Osteoblast (primary cell): ENCODE measurements around the gene KIF26B. TPM values are rescaled to one million over a fixed set of nuclear protein-coding genes. Genes with fewer than 3 reads are reported as not detected.
"Not testable (repeated sequence)": the region's sequence is repeated elsewhere in the genome, so short reads cannot be mapped to it uniquely, and the experiment has no call there.

Source experiments
- DNase-seq: peaks from one replicate; pipeline ENCODE4 v3.0.0; 2011; ENCODE audit warnings: low spot score, mixed read lengths; ENCODE audit not compliant: insufficient read length; ENCODE audit errors: missing footprints
- H2AFZ ChIP-seq: 2 replicates; pipeline ENCODE4 v1.6.0; 2011; ENCODE audit warnings: mild to moderate bottlenecking, low read length
- H3K27ac ChIP-seq: 2 replicates; pipeline ENCODE4 v1.5.1; 2011; ENCODE audit warnings: mild to moderate bottlenecking, low read depth, low read length, moderate library complexity
- H3K27me3 ChIP-seq: 2 replicates; pipeline ENCODE4 v1.6.0; 2012; ENCODE audit warnings: mild to moderate bottlenecking, control low read depth, inconsistent platforms, low read length, moderate library complexity; ENCODE audit not compliant: insufficient read depth
- H3K36me3 ChIP-seq: 2 replicates; pipeline ENCODE4 v1.5.1; 2011; ENCODE audit warnings: mild to moderate bottlenecking, low read length, control low read depth, moderate library complexity; ENCODE audit not compliant: insufficient read depth
- H3K4me1 ChIP-seq: 2 replicates; pipeline ENCODE4 v1.5.1; 2011; ENCODE audit warnings: mild to moderate bottlenecking, low read length, control low read depth, moderate library complexity; ENCODE audit not compliant: insufficient read depth
- H3K4me2 ChIP-seq: 2 replicates; pipeline ENCODE4 v1.6.0; 2011; ENCODE audit warnings: mild to moderate bottlenecking, low read length; ENCODE audit not compliant: insufficient read depth
- H3K4me3 ChIP-seq: fragments of 200-600 bp; sonication (generic); 3 replicates; pipeline ENCODE4 v1.5.1; 2012; ENCODE audit warnings: mild to moderate bottlenecking, low read length, inconsistent platforms; ENCODE audit not compliant: insufficient read depth
- H3K79me2 ChIP-seq: 2 replicates; pipeline ENCODE4 v1.6.0; 2012; ENCODE audit warnings: mild to moderate bottlenecking, low read length, control low read depth, inconsistent platforms; ENCODE audit not compliant: insufficient read depth
- H3K9me3 ChIP-seq: 2 replicates; pipeline ENCODE4 v1.5.1; 2011; ENCODE audit warnings: low read depth, low read length, control low read depth
- H4K20me1 ChIP-seq: 2 replicates; pipeline ENCODE4 v1.6.0; 2012; ENCODE audit warnings: mild to moderate bottlenecking, low read length, control low read depth; ENCODE audit not compliant: insufficient read depth
- CTCF ChIP-seq: IDR thresholded peaks from 2 replicates; pipeline ENCODE4 v1.5.1; 2011; ENCODE audit warnings: mild to moderate bottlenecking, low read depth, low read length, moderate library complexity; ENCODE audit errors: extremely low read depth
- total RNA-seq: library from RNA; depleted of rRNA; stranded (reverse); fragments of >200 nt; gene quantifications from 2 replicates; pipeline ENCODE4 v1.2.3, GENCODE V29; 2012

The KIF26B gene
- total RNA-seq, 1 donor = 22.1 TPM

DNA sequence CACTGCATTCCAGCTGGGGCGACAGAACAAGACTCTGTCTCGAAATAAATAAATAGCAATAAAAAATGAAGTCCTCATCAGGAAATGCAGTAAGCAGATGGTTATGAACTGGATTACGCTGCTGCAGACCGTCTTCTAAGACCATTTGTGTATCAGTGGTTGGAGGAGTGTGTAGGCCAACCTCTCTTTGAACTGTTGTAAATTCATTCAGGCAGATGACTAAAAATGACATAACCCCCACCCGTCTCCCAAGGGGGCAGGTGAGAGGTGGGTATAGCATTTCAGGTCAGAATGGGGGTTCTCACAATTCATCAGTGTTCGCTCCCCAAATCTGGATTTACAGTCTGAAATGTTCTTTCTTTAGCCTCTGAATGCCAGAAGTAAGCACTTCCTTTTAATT is 177.3 kb downstream of the KIF26B start:
- Histone ChIP-seq H3K4me1 (no peaks in the 10 kb centered on the region), H3K9me3 (no peaks in the 10 kb centered on the region), H3K36me3 (no peaks in the 10 kb centered on the region), H3K27ac (no peak overlapping the region), H4K20me1 (no peaks in the 10 kb centered on the region), H3K4me3 (no peak overlapping the region), H2AFZ (no peak overlapping the region), H3K27me3 (no peaks in the 10 kb centered on the region), H3K4me2 (no peak overlapping the region), H3K79me2 (no peaks in the 10 kb centered on the region)
- TF ChIP-seq CTCF = no peak
- no peak for DNase-seq

GRCh38 chr1:245332513-245332912 is 177.7 kb downstream of the KIF26B start:
- Histone ChIP-seq H4K20me1 (no peaks in the 10 kb centered on the region), H3K36me3 (no peaks in the 10 kb centered on the region), H3K4me1 (no peaks in the 10 kb centered on the region), H2AFZ (no peak overlapping the region), H3K9me3 (no peaks in the 10 kb centered on the region), H3K4me3 (no peak overlapping the region), H3K27me3 (no peaks in the 10 kb centered on the region), H3K27ac (no peak overlapping the region), H3K79me2 (no peaks in the 10 kb centered on the region), H3K4me2 (no peak overlapping the region)
- no peak for TF ChIP-seq CTCF
- no peak for DNase-seq

DNA sequence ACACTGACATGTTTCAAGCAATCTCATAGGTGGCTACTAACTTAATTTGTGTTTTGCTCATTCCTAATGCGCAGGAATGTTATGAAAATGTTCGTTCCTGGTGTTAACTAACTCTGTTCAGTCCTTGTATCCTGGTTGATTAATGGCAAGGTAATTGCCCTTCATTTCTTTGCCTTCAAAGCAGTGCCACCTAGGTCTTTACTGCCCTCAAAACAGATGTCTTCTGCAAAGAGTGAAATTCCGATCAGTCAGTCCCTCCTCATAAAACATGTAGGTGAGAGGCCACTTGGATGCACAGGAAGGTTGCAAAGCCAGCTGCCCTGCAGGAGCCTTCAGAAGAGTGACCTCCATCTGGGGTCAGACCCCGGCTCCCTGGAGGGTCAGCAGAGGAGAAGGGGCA is 179.4 kb downstream of the KIF26B start:
- H4K20me1 ChIP-seq = no peaks in the 10 kb centered on the region
- no peaks in the 10 kb centered on the region for H3K4me1 ChIP-seq
- H3K4me3 ChIP-seq = no peak overlapping the region
- H3K27me3 ChIP-seq = no peaks in the 10 kb centered on the region
- no peak overlapping the region for H3K27ac ChIP-seq
- no peak overlapping the region for H2AFZ ChIP-seq
- no peaks in the 10 kb centered on the region for H3K36me3 ChIP-seq
- DNase-seq = no peak
- no peak overlapping the region for H3K4me2 ChIP-seq
- no peak for TF ChIP-seq CTCF
- H3K9me3 ChIP-seq = no peaks in the 10 kb centered on the region
- no peaks in the 10 kb centered on the region for H3K79me2 ChIP-seq

DNA sequence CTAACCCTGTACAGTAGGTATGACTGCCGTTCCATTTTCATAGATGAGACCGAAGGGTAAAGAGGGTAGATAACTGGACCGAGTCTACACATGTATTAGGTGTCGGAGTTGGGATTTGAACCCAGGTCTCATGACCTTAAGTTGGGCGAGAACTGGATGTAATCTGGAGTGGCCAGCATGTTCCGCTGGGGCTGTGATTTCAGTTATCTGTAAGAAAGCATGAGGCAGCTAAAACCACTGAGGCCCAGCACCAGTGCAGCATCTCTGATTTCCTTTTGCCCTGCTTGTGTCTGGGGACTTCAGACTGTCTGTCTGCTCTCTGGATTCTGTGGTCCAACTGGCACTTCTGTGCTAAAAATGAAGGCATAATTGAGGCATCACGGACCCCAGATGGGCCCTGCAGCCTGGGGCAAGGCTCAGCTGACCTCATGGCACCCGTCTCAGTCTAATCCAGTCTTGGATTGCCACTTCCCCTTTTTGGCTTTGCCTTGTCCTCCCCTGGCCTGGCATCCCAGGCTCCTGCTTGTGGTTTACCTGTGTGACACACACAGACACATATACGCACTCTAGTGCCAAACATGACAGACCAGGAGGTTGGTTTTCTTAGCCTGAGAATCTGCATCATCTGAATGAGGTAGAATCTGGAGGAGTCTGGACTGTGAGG is 180.2 kb downstream of the KIF26B start:
- Histone ChIP-seq H3K27me3 (no peaks in the 10 kb centered on the region), H3K36me3 (no peaks in the 10 kb centered on the region), H3K9me3 (no peaks in the 10 kb centered on the region), H3K4me1 (no peaks in the 10 kb centered on the region), H3K4me3 (no peak overlapping the region), H4K20me1 (peaks cover 1% of the 10 kb centered on the region), H3K79me2 (no peaks in the 10 kb centered on the region), H3K27ac (no peak overlapping the region), H3K4me2 (no peak overlapping the region), H2AFZ (no peak overlapping the region)
- TF ChIP-seq CTCF = no peak
- DNase-seq = no peak

DNA sequence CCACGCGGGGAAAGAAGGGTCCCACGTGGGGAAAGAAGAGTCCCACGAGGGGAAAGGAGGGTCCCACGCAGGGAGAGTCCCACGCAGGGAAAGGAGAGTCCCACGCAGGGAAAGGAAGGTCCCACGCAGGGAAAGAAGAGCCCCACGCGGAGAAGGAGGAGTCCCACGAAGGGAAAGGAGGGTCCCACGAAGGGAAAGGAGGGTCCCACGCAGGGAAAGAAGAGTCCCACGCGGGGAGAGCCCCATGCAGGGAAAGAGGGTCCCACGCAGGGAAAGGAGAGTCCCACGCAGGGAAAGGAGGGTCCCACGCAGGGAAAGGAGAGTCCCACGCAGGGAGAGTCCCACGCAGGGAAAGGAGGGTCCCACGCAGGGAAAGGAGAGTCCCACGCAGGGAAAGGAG is 180.9 kb downstream of the KIF26B start:
- H3K27me3 ChIP-seq, H2AFZ ChIP-seq, H3K79me2 ChIP-seq, H3K27ac ChIP-seq, H4K20me1 ChIP-seq, DNase-seq, H3K36me3 ChIP-seq, H3K4me3 ChIP-seq, H3K4me1 ChIP-seq, H3K9me3 ChIP-seq, H3K4me2 ChIP-seq: not testable (repeated sequence)
